ENCODE data around the gene FFAR3. TPM values are rescaled to one million over a fixed set of nuclear protein-coding genes. Genes with fewer than 3 reads are reported as not detected.

The FFAR3 gene
- total RNA-seq, 1 experiment from 2014 or later = not detected

DNA sequence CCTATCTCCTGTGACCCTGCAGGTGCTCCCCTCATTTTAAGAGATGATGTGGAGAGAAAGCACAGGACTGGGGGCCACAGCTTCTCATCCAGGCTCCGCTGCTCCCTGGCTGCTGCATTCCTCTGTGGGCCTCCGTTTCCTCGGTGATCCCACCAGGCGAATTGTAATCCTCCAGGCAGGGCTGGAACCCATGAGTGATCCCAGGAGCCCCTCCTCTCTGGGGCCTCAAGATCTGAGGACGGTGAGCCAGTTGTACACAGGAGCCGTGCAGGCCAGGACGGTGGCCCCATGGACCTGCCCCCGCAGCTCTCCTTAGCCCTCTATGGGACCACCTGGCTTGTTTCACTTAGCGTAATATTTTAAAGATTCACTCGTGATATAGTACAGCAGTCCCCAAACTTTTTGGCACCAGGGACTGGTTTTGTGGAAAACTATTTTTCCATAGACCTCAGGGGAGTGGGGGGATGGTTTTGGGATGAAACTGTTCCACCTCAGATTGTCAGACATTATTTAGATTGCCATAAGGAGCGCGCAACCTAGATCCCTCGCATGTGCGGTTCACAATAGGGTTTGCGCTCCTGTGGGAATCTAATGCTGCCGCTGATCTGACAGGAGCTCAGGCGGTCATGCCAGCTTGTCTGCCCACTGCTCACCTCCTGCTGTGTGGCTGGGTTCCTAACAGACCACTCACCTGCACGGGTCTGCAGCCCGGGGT lies 5.6 kb downstream of the FFAR3 start:
- ATAC-seq = no peak
- H3K4me1 ChIP-seq (ENCODE audit: insufficient read depth, low read length) = no peaks in the 10 kb centered on the region
- BruUV-seq (replicated peaks) = no TSS peak
- H3K27ac ChIP-seq (ENCODE audit: low read length) = no peak overlapping the region
- intact Hi-C loops (cut with micrococcal nuclease) = no loop called here
- H3K4me2 ChIP-seq (ENCODE audit: low read length) = no peak overlapping the region
- POLR2A ChIA-PET (ENCODE audit: unreplicated experiment) = no interaction called here
- CTCF ChIA-PET = no interaction called here
- TF ChIP-seq EZH2phosphoT487 (IDR thresholded peaks at IDR 0.05; ENCODE audit: borderline replicate concordance, low read length) (no peak), CTCF (conservative IDR thresholded peaks at IDR 0.05; ENCODE audit: low read depth, low read length) (no peak), EZH2 (IDR thresholded peaks at IDR 0.05; ENCODE audit: low read length, unreplicated experiment) (no peak)
- no peaks in the 10 kb centered on the region for H3K9me3 ChIP-seq (ENCODE audit: low read length)
- H3K27me3 ChIP-seq (ENCODE audit: low read length) = no peaks in the 10 kb centered on the region
- no peak overlapping the region for H3K9ac ChIP-seq (ENCODE audit: low read length)
- no peaks in the 10 kb centered on the region for H4K20me1 ChIP-seq (ENCODE audit: low read length)
- H3K4me3 ChIP-seq (ENCODE audit: low read length) = no peak overlapping the region
- no peak overlapping the region for H2AFZ ChIP-seq (ENCODE audit: low read length)
- no peaks in the 10 kb centered on the region for H3K36me3 ChIP-seq (ENCODE audit: low read depth, low read length)
- H3K79me2 ChIP-seq (ENCODE audit: low read length) = no peaks in the 10 kb centered on the region
- H3F3A ChIP-seq (ENCODE audit: low read length, unreplicated experiment) = no peaks in the 10 kb centered on the region
- DNase-seq = no peak
- H3K9me2 ChIP-seq (replicated peaks; ENCODE audit: low read length) = no peaks in the 10 kb centered on the region

DNA sequence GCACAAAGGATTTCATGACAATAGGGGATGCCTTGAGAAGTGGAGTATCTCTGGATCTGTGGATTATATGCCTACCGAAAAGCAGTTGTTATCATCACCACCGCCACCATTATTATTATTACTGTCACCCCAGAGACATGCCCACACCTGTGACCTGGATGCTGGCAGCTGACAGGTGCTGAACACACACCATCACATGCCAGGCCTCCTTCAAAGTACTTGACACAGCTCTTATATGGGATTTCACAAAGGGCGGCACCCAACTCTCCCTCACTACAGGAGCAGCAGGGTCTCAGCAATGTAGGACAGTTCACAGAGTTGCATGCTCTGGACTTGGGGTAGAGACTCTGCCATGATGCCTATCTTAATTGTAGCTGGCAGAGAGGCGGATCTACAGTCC lies 7.0 kb downstream of the FFAR3 start:
- ChIA-PET POLR2A (ENCODE audit: unreplicated experiment) (no interaction called here), CTCF (no interaction called here)
- TF ChIP-seq EZH2 (IDR thresholded peaks at IDR 0.05; ENCODE audit: low read length, unreplicated experiment) = no peak
- no peak for TF ChIP-seq EZH2phosphoT487 (IDR thresholded peaks at IDR 0.05; ENCODE audit: borderline replicate concordance, low read length)
- no peak for TF ChIP-seq CTCF (conservative IDR thresholded peaks at IDR 0.05; ENCODE audit: low read depth, low read length)
- no peak for DNase-seq
- H3K27ac ChIP-seq (ENCODE audit: low read length) = no peak overlapping the region
- no peaks in the 10 kb centered on the region for H4K20me1 ChIP-seq (ENCODE audit: low read length)
- no peaks in the 10 kb centered on the region for H3K9me2 ChIP-seq (replicated peaks; ENCODE audit: low read length)
- H3F3A ChIP-seq (ENCODE audit: low read length, unreplicated experiment) = no peaks in the 10 kb centered on the region
- no peaks in the 10 kb centered on the region for H3K27me3 ChIP-seq (ENCODE audit: low read length)
- no TSS peak for BruUV-seq (replicated peaks)
- ATAC-seq = no peak
- H3K79me2 ChIP-seq (ENCODE audit: low read length) = no peaks in the 10 kb centered on the region
- H3K4me3 ChIP-seq (ENCODE audit: low read length) = no peak overlapping the region
- H3K4me1 ChIP-seq (ENCODE audit: insufficient read depth, low read length) = no peaks in the 10 kb centered on the region
- H3K9me3 ChIP-seq (ENCODE audit: low read length) = no peaks in the 10 kb centered on the region
- H3K4me2 ChIP-seq (ENCODE audit: low read length) = no peak overlapping the region
- intact Hi-C loops (cut with micrococcal nuclease) = no loop called here
- no peaks in the 10 kb centered on the region for H3K36me3 ChIP-seq (ENCODE audit: low read depth, low read length)
- no peak overlapping the region for H3K9ac ChIP-seq (ENCODE audit: low read length)
- H2AFZ ChIP-seq (ENCODE audit: low read length) = no peak overlapping the region

- no peak overlapping the region for H2AFZ ChIP-seq (ENCODE audit: low read length)
- ATAC-seq (no peak), DNase-seq (no peak)
- BruUV-seq (replicated peaks) = no TSS peak
- H3K27ac ChIP-seq (ENCODE audit: low read length) = no peak overlapping the region
- POLR2A ChIA-PET (ENCODE audit: unreplicated experiment) = no interaction called here
- no peaks in the 10 kb centered on the region for H3K4me1 ChIP-seq (ENCODE audit: insufficient read depth, low read length)
- no peaks in the 10 kb centered on the region for H4K20me1 ChIP-seq (ENCODE audit: low read length)
- H3K27me3 ChIP-seq (ENCODE audit: low read length) = 0 out of 2 replicates have a peak, but pooled peaks cover 2% of the 10 kb centered on the region
- no peaks in the 10 kb centered on the region for H3K79me2 ChIP-seq (ENCODE audit: low read length)
- intact Hi-C loops (cut with micrococcal nuclease) = no loop called here
- no peaks in the 10 kb centered on the region for H3K9me2 ChIP-seq (replicated peaks; ENCODE audit: low read length)
- no peak for TF ChIP-seq CTCF (conservative IDR thresholded peaks at IDR 0.05; ENCODE audit: low read depth, low read length)
- no peak for TF ChIP-seq EZH2 (IDR thresholded peaks at IDR 0.05; ENCODE audit: low read length, unreplicated experiment)
- TF ChIP-seq EZH2phosphoT487 (IDR thresholded peaks at IDR 0.05; ENCODE audit: borderline replicate concordance, low read length) = no peak
- no peak overlapping the region for H3K9ac ChIP-seq (ENCODE audit: low read length)
- no peaks in the 10 kb centered on the region for H3K36me3 ChIP-seq (ENCODE audit: low read depth, low read length)
- no peak overlapping the region for H3K4me3 ChIP-seq (ENCODE audit: low read length)
- no peaks in the 10 kb centered on the region for H3K9me3 ChIP-seq (ENCODE audit: low read length)
- CTCF ChIA-PET = no interaction called here
- H3K4me2 ChIP-seq (ENCODE audit: low read length) = no peak overlapping the region
- no peaks in the 10 kb centered on the region for H3F3A ChIP-seq (ENCODE audit: low read length, unreplicated experiment)
Observed at GRCh38 chr19:35368378-35368777, 10.1 kb downstream of the FFAR3 start.
